Liver (tissue), 9 donors: ENCODE results near the gene HSD17B13. TPM values are rescaled to one million over a fixed set of nuclear protein-coding genes. Genes with fewer than 3 reads are reported as not detected.

Experiments
- DNase-seq: peaks from one replicate; pipeline ENCODE4 v3.0.0-alpha.2; 2017; ENCODE audit warnings: low spot score
- H3K27ac ChIP-seq, 2 donors: one replicate each; pipeline ENCODE4 v1.7.0; 2013; ENCODE audit warnings: inconsistent platforms in 2 of 2, low read length in 2 of 2, control low read depth in 1 of 2, low read depth in 1 of 2, mild to moderate bottlenecking in 1 of 2
- H3K27me3 ChIP-seq, 4 donors: one replicate each; pipeline versions ENCODE4 v1.6.1 to v1.7.0; 2013; ENCODE audit warnings: low read length in 3 of 4, inconsistent platforms in 1 of 4, mild to moderate bottlenecking in 1 of 4, moderate library complexity in 1 of 4; ENCODE audit not compliant: control insufficient read depth in 4 of 4, insufficient read depth in 4 of 4
- H3K36me3 ChIP-seq, 4 donors: one replicate each; pipeline versions ENCODE4 v1.6.1 to v1.7.0; 2013; ENCODE audit warnings: low read length in 3 of 4, mild to moderate bottlenecking in 3 of 4, low read depth in 1 of 4, moderate library complexity in 1 of 4; ENCODE audit not compliant: control insufficient read depth in 4 of 4, insufficient read depth in 3 of 4
- H3K4me1 ChIP-seq, 4 donors: one replicate each; pipeline versions ENCODE4 v1.6.1 to v1.7.0; 2013; ENCODE audit warnings: low read length in 3 of 4, mild to moderate bottlenecking in 3 of 4, moderate library complexity in 1 of 4; ENCODE audit not compliant: control insufficient read depth in 4 of 4, insufficient read depth in 4 of 4
- H3K4me3 ChIP-seq, 3 donors: one replicate each; pipeline versions ENCODE4 v1.6.1 to v1.7.0; 2013; ENCODE audit warnings: low read length in 3 of 3, control low read depth in 1 of 3, low read depth in 1 of 3, mild to moderate bottlenecking in 1 of 3
- H3K9ac ChIP-seq, 2 donors: one replicate each; pipeline ENCODE4 v1.7.0; 2013; ENCODE audit warnings: low read length in 2 of 2, mild to moderate bottlenecking in 2 of 2, moderate library complexity in 2 of 2, control low read depth in 1 of 2, low read depth in 1 of 2
- H3K9me3 ChIP-seq, 4 donors: one replicate each; pipeline versions ENCODE4 v1.6.1 to v1.7.0; 2013; ENCODE audit warnings: low read length in 3 of 4; ENCODE audit not compliant: control insufficient read depth in 4 of 4
- ATF3 ChIP-seq: IDR thresholded peaks from 2 replicates; pipeline ENCODE4 v1.6.1; 2016; ENCODE audit warnings: antibody characterized with exemption
- FOXA1 ChIP-seq: IDR thresholded peaks from 2 replicates; pipeline ENCODE4 v1.6.1; 2016; ENCODE audit warnings: antibody characterized with exemption
- FOXA2 ChIP-seq: IDR thresholded peaks from 2 replicates; pipeline ENCODE4 v1.6.1; 2016; ENCODE audit warnings: antibody characterized with exemption
- HNF4A ChIP-seq, 2 donors: conservative IDR thresholded peaks; 2 replicates each; pipeline ENCODE4 v1.6.1; 2016; ENCODE audit warnings: antibody characterized with exemption in 2 of 2, mild to moderate bottlenecking in 2 of 2
- HNF4G ChIP-seq: IDR thresholded peaks from 2 replicates; pipeline ENCODE4 v1.6.1; 2016; ENCODE audit warnings: antibody characterized with exemption
- JUND ChIP-seq, 2 donors: IDR thresholded peaks; 2 replicates each; pipeline ENCODE4 v1.6.1; 2016; ENCODE audit warnings: antibody characterized with exemption in 2 of 2
- RAD21 ChIP-seq, 2 donors: IDR thresholded peaks; 2 replicates each; pipeline ENCODE4 v1.6.1; 2016; ENCODE audit warnings: antibody characterized with exemption in 2 of 2, mild to moderate bottlenecking in 2 of 2
- RXRA ChIP-seq, 2 donors: IDR thresholded peaks; 2 replicates each; pipeline ENCODE4 v1.6.1; 2017 to 2018; ENCODE audit warnings: antibody characterized with exemption in 2 of 2, mild to moderate bottlenecking in 1 of 2
- SP1 ChIP-seq: IDR thresholded peaks from 2 replicates; pipeline ENCODE4 v1.6.1; 2018; ENCODE audit warnings: antibody characterized with exemption, mild to moderate bottlenecking
- TAF1 ChIP-seq: conservative IDR thresholded peaks from 2 replicates; pipeline ENCODE4 v1.6.1; 2016; ENCODE audit warnings: antibody characterized with exemption, mild to moderate bottlenecking
- YY1 ChIP-seq: IDR thresholded peaks from 2 replicates; pipeline ENCODE4 v1.6.1; 2016; ENCODE audit warnings: antibody characterized with exemption, mild to moderate bottlenecking
- ZBTB33 ChIP-seq: IDR thresholded peaks from 2 replicates; pipeline ENCODE4 v1.6.1; 2016; ENCODE audit warnings: antibody characterized with exemption
- WGBS: extraction: QIAGEN DNeasy Blood & Tissue Kit; methylation state at CpG from one replicate; pipeline ENCODE4 v1.1.7; 2013; 5-methylcytosine and 5-hydroxymethylcytosine counted together
- polyA plus RNA-seq, 2 donors: library from polyadenylated mRNA; stranded (reverse) in 1 of 2; unstranded in 1 of 2; fragments of 200-250 nt in 1 of 2; fragments of >200 nt in 1 of 2; fragmentation: Nextera tagmentation in 1 of 2; extraction: Ambion mirVana in 1 of 2; gene quantifications; one replicate each; pipeline versions ENCODE4 v1.2.1 to v1.2.3, GENCODE V29; 2013 to 2015
- total RNA-seq, 2 donors: library from RNA; depleted of rRNA; stranded (reverse); fragments of >200 nt; gene quantifications; one replicate each; pipeline ENCODE4 v1.2.3, GENCODE V29; 2014
- TF ChIP-seq, protein P1 (sequence below): IDR thresholded peaks from 2 replicates; pipeline ENCODE4 v1.6.1; 2016; ENCODE audit warnings: antibody characterized with exemption, mild to moderate bottlenecking
- TF ChIP-seq, protein P2 (sequence below): IDR thresholded peaks from 2 replicates; pipeline ENCODE4 v1.6.1; 2016; ENCODE audit warnings: antibody characterized with exemption
- TF ChIP-seq, protein P3 (sequence below): fragments of 150-350 bp; IDR thresholded peaks from 2 replicates; pipeline ENCODE4 v1.5.1; 2017; ENCODE audit warnings: improper control_type of control experiment, low read depth, low read length; ENCODE audit not compliant: missing input control
- donor health status: healthy.
- donor health status: healthy.
- donor health status: healthy.
- donor health status: healthy.
- donor health status: healthy.

HSD17B13 gene
- total and polyA plus RNA-seq, 4 donors, result 0.09 to 61.7 (median 22.8) TPM

- Histone ChIP-seq H3K4me1 (peaks cover 0 to 21% (median 4%) of the 10 kb centered on the region in 4 donors), H3K9me3 (no peaks in the 10 kb centered on the region), H3K27ac (no peak overlapping the region), H3K36me3 (no peaks in the 10 kb centered on the region), H3K9ac (no peak overlapping the region), H3K27me3 (no peaks in the 10 kb centered on the region), H3K4me3 (no peak overlapping the region)
- 73% methylated on average over 1 of the region's 1 CpG for WGBS
- no peak for DNase-seq
- TF ChIP-seq, protein P1, sequence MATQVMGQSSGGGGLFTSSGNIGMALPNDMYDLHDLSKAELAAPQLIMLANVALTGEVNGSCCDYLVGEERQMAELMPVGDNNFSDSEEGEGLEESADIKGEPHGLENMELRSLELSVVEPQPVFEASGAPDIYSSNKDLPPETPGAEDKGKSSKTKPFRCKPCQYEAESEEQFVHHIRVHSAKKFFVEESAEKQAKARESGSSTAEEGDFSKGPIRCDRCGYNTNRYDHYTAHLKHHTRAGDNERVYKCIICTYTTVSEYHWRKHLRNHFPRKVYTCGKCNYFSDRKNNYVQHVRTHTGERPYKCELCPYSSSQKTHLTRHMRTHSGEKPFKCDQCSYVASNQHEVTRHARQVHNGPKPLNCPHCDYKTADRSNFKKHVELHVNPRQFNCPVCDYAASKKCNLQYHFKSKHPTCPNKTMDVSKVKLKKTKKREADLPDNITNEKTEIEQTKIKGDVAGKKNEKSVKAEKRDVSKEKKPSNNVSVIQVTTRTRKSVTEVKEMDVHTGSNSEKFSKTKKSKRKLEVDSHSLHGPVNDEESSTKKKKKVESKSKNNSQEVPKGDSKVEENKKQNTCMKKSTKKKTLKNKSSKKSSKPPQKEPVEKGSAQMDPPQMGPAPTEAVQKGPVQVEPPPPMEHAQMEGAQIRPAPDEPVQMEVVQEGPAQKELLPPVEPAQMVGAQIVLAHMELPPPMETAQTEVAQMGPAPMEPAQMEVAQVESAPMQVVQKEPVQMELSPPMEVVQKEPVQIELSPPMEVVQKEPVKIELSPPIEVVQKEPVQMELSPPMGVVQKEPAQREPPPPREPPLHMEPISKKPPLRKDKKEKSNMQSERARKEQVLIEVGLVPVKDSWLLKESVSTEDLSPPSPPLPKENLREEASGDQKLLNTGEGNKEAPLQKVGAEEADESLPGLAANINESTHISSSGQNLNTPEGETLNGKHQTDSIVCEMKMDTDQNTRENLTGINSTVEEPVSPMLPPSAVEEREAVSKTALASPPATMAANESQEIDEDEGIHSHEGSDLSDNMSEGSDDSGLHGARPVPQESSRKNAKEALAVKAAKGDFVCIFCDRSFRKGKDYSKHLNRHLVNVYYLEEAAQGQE, result no peak
- no peak for TF ChIP-seq RAD21 (IDR thresholded peaks at IDR 0.05)
- no peak for TF ChIP-seq RXRA (IDR thresholded peaks at IDR 0.05)
- no peak for TF ChIP-seq ZBTB33
- TF ChIP-seq, protein P2, sequence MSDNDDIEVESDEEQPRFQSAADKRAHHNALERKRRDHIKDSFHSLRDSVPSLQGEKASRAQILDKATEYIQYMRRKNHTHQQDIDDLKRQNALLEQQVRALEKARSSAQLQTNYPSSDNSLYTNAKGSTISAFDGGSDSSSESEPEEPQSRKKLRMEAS, result no peak
Measured at GRCh38 chr4:87281603-87282002, 41.1 kb downstream of the HSD17B13 start.

- no peaks in the 10 kb centered on the region for H3K27me3 ChIP-seq
- 35% methylated on average over 3 of the region's 3 CpGs for WGBS
- no peak overlapping the region for H3K4me3 ChIP-seq
- peak; percentile 92 for TF ChIP-seq ZBTB33
- TF ChIP-seq RAD21 (IDR thresholded peaks at IDR 0.05), result peak; percentile 46 to 64
- TF ChIP-seq YY1, result peak; percentile 79
- peak; percentile 71 to 96 for TF ChIP-seq JUND (IDR thresholded peaks at IDR 0.05)
- TF ChIP-seq RXRA (IDR thresholded peaks at IDR 0.05), result peak; percentile 94 to 98
- peak; percentile 93 for TF ChIP-seq FOXA2
- TF ChIP-seq SP1, result peak; percentile 97
- TF ChIP-seq HNF4G, result peak; percentile 87
- peak; percentile 97 to 98 for TF ChIP-seq HNF4A (conservative IDR thresholded peaks at IDR 0.05)
- TF ChIP-seq FOXA1, result peak; percentile 88
- TF ChIP-seq ATF3, result no peak
- TF ChIP-seq, protein P3, sequence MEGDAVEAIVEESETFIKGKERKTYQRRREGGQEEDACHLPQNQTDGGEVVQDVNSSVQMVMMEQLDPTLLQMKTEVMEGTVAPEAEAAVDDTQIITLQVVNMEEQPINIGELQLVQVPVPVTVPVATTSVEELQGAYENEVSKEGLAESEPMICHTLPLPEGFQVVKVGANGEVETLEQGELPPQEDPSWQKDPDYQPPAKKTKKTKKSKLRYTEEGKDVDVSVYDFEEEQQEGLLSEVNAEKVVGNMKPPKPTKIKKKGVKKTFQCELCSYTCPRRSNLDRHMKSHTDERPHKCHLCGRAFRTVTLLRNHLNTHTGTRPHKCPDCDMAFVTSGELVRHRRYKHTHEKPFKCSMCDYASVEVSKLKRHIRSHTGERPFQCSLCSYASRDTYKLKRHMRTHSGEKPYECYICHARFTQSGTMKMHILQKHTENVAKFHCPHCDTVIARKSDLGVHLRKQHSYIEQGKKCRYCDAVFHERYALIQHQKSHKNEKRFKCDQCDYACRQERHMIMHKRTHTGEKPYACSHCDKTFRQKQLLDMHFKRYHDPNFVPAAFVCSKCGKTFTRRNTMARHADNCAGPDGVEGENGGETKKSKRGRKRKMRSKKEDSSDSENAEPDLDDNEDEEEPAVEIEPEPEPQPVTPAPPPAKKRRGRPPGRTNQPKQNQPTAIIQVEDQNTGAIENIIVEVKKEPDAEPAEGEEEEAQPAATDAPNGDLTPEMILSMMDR, result no peak
- TF ChIP-seq, protein P2, result peak; percentile 74
- TF ChIP-seq, protein P1, result peak; percentile 93
- no peak for TF ChIP-seq TAF1
- no peaks in the 10 kb centered on the region for H3K36me3 ChIP-seq
- peak overlapping the region; percentile 95 to 96 for H3K27ac ChIP-seq
- H3K4me1 ChIP-seq, result peaks cover 0 to 25% (median 5%) of the 10 kb centered on the region in 4 donors
- H3K9ac ChIP-seq, result peak overlapping the region in 1 of 2 donors; percentile 98
- no peaks in the 10 kb centered on the region for H3K9me3 ChIP-seq
- DNase-seq, result peak; percentile 43
Measured at GRCh38 chr4:87278335-87278794, 44.3 kb downstream of the HSD17B13 start.
